ENCODE data around the gene CDK18. TPM values are rescaled to one million over a fixed set of nuclear protein-coding genes. Genes with fewer than 3 reads are reported as not detected.
"Not testable (repeated sequence)": the region's sequence is repeated elsewhere in the genome, so short reads cannot be mapped to it uniquely, and the experiment has no call there.

Gene CDK18
- total RNA-seq, 6 donors from 2014 or later: 16.7 to 130 (median 30.4) TPM

- TF ChIP-seq POLR2A (IDR thresholded peaks at IDR 0.05): no peak
- no peak for TF ChIP-seq EP300 (IDR thresholded peaks at IDR 0.05)
- TF ChIP-seq CTCF (IDR thresholded peaks at IDR 0.05): no peak
- TF ChIP-seq POLR2AphosphoS5 (IDR thresholded peaks at IDR 0.05): no peak
- ATAC-seq (ENCODE audit: low FRiP score in 2 of 2): no peak
- Histone ChIP-seq H3K27ac (no peak overlapping the region), H3K27me3 (no peaks in the 10 kb centered on the region), H3K9me3 (peaks cover 0 to 3% (median under 1%) of the 10 kb centered on the region in 4 donors), H3K4me1 (peaks cover 0 to 22% (median 9%) of the 10 kb centered on the region in 4 donors), H3K4me3 (no peak overlapping the region), H3K36me3 (no peaks in the 10 kb centered on the region)
- WGBS, 2 donors: 50 to 53% methylated on average over 17 of the region's 17 CpGs
- peak in 1 of 2 donors; percentile 69 for DNase-seq
Observed at GRCh38 chr1:205480349-205480985, 24.0 kb upstream of the CDK18 start.

GRCh38 chr1:205481218-205481617 is 23.3 kb upstream of the CDK18 start:
- Histone ChIP-seq H3K9me3 (no peaks in the 10 kb centered on the region), H3K27ac (no peak overlapping the region), H3K4me1 (peaks cover 0 to 22% (median 11%) of the 10 kb centered on the region in 4 donors), H3K36me3 (no peaks in the 10 kb centered on the region), H3K27me3 (no peaks in the 10 kb centered on the region), H3K4me3 (no peak overlapping the region)
- ATAC-seq (ENCODE audit: low FRiP score in 2 of 2): no peak
- DNase-seq: no peak
- TF ChIP-seq POLR2A (IDR thresholded peaks at IDR 0.05): no peak
- TF ChIP-seq CTCF (IDR thresholded peaks at IDR 0.05): no peak
- no peak for TF ChIP-seq POLR2AphosphoS5 (IDR thresholded peaks at IDR 0.05)
- TF ChIP-seq EP300 (IDR thresholded peaks at IDR 0.05): no peak
- 36 to 51% methylated on average over 11 of the region's 11 CpGs for WGBS, 2 donors

- no peak for DNase-seq
- no peak for ATAC-seq (ENCODE audit: low FRiP score in 2 of 2)
- no peak for TF ChIP-seq CTCF (IDR thresholded peaks at IDR 0.05)
- no peak for TF ChIP-seq EP300 (IDR thresholded peaks at IDR 0.05)
- no peak for TF ChIP-seq POLR2AphosphoS5 (IDR thresholded peaks at IDR 0.05)
- no peak for TF ChIP-seq POLR2A (IDR thresholded peaks at IDR 0.05)
- H3K27me3 ChIP-seq: no peaks in the 10 kb centered on the region
- H3K4me1 ChIP-seq: peaks cover 0 to 22% (median 11%) of the 10 kb centered on the region in 4 donors
- no peak overlapping the region for H3K4me3 ChIP-seq
- no peaks in the 10 kb centered on the region for H3K36me3 ChIP-seq
- H3K27ac ChIP-seq: no peak overlapping the region
- WGBS, 2 donors: 34 to 64% methylated on average over 12 to 15 of the region's 15 CpGs
- H3K9me3 ChIP-seq: no peaks in the 10 kb centered on the region
Observed at GRCh38 chr1:205481629-205482151, 22.8 kb upstream of the CDK18 start.

GRCh38 chr1:205482587-205482986 is 21.9 kb upstream of the CDK18 start:
- not testable (repeated sequence) for H3K4me3 ChIP-seq; DNase-seq; H3K27ac ChIP-seq; H3K9me3 ChIP-seq; ATAC-seq (ENCODE audit: low FRiP score in 2 of 2); H3K36me3 ChIP-seq; H3K27me3 ChIP-seq
- H3K4me1 ChIP-seq: peaks cover 0 to 20% (median 11%) of the 10 kb centered on the region in 4 donors
- 89 to 94% methylated on average over 11 of the region's 11 CpGs for WGBS, 2 donors

GRCh38 chr1:205483372-205483771 is 21.1 kb upstream of the CDK18 start:
- 40 to 52% methylated on average over 2 of the region's 2 CpGs for WGBS, 2 donors
- no peak overlapping the region for H3K4me3 ChIP-seq
- TF ChIP-seq POLR2A (IDR thresholded peaks at IDR 0.05) (no peak), POLR2AphosphoS5 (IDR thresholded peaks at IDR 0.05) (no peak), CTCF (IDR thresholded peaks at IDR 0.05) (no peak)
- H3K36me3 ChIP-seq: no peaks in the 10 kb centered on the region
- no peaks in the 10 kb centered on the region for H3K27me3 ChIP-seq
- H3K27ac ChIP-seq: no peak overlapping the region
- H3K4me1 ChIP-seq: peaks cover 0 to 16% (median 10%) of the 10 kb centered on the region in 4 donors
- no peak for ATAC-seq (ENCODE audit: low FRiP score in 2 of 2)
- H3K9me3 ChIP-seq: no peaks in the 10 kb centered on the region
- DNase-seq: no peak

Measured in upper lobe of left lung (tissue), 6 donors.